OCI-M1 (cell line): ENCODE results near the gene LRRC8D.
A peak's percentile ranks its signal among the peaks of the same experiment; 100 is the strongest.
"Not testable (repeated sequence)": the region's sequence is repeated elsewhere in the genome, so short reads cannot be mapped to it uniquely, and the experiment has no call there.

Source experiments
- DNase-seq: peaks from one replicate; lab custom pipeline; 2025; lab: John Stamatoyannopoulos, UW

The LRRC8D gene

GRCh38 chr1:89962024-89962741 lies 141.4 kb downstream of the LRRC8D start:
- no peak for DNase-seq

- DNase-seq, result no peak
Measured at GRCh38 chr1:89962742-89963075, 141.9 kb downstream of the LRRC8D start.

GRCh38 chr1:89965193-89965768 lies 144.4 kb downstream of the LRRC8D start:
- DNase-seq, result peak; percentile 17

- DNase-seq, result no peak
Measured at GRCh38 chr1:89966656-89967055, 145.8 kb downstream of the LRRC8D start.

- DNase-seq, result no peak
Measured at GRCh38 chr1:89971600-89971999, 150.8 kb downstream of the LRRC8D start.

- DNase-seq, result no peak
Measured at GRCh38 chr1:89972024-89972423, 151.2 kb downstream of the LRRC8D start.

- DNase-seq, result peak; percentile 62
Measured at GRCh38 chr1:89973471-89974127, 152.8 kb downstream of the LRRC8D start.

- no peak for DNase-seq
Measured at GRCh38 chr1:89974256-89974655, 153.4 kb downstream of the LRRC8D start.

- DNase-seq, result peak; percentile 65
Measured at GRCh38 chr1:89974696-89975470, 154.1 kb downstream of the LRRC8D start.

GRCh38 chr1:89975540-89976125 lies 154.8 kb downstream of the LRRC8D start:
- DNase-seq, result peak; percentile 81

GRCh38 chr1:89978755-89979154 lies 157.9 kb downstream of the LRRC8D start:
- DNase-seq, result no peak

- DNase-seq, result no peak
Measured at GRCh38 chr1:89980605-89981004, 159.8 kb downstream of the LRRC8D start.

GRCh38 chr1:89982846-89983245 lies 162.0 kb downstream of the LRRC8D start:
- not testable (repeated sequence) for DNase-seq

GRCh38 chr1:89984564-89985116 lies 163.8 kb downstream of the LRRC8D start:
- DNase-seq, result not testable (repeated sequence)

GRCh38 chr1:89986020-89986419 lies 165.2 kb downstream of the LRRC8D start:
- no peak for DNase-seq
